CD14-positive monocyte (primary cell): ENCODE data around the gene KLHL17. TPM values are rescaled to one million over a fixed set of nuclear protein-coding genes. Genes with fewer than 3 reads are reported as not detected.

Source experiments
- DNase-seq, 3 donors: peaks; one replicate each; pipeline ENCODE4 v3.0.0-alpha.2; 2011 to 2022
- H2AFZ ChIP-seq: 2 replicates; pipeline ENCODE4 v1.6.0; 2012; ENCODE audit warnings: mild to moderate bottlenecking, low read depth, low read length, inconsistent platforms; ENCODE audit not compliant: insufficient read depth, poor library complexity, severe bottlenecking
- H3K27ac ChIP-seq, 2 donors: 1 replicate in 1 of 2; 2 replicates in 1 of 2; pipeline ENCODE4 v1.5.1; 2012 to 2013; ENCODE audit warnings: low read length in 2 of 2, control low read depth in 1 of 2, inconsistent platforms in 1 of 2, low read depth in 1 of 2, mild to moderate bottlenecking in 1 of 2
- H3K27me3 ChIP-seq, 2 donors: one replicate each; pipeline versions ENCODE4 v1.6.0 to v1.6.1; 2011 to 2013; ENCODE audit warnings: low read length in 2 of 2; ENCODE audit not compliant: control insufficient read depth in 2 of 2, insufficient read depth in 2 of 2
- H3K36me3 ChIP-seq, 2 donors: replicated peaks in 1 of 2; 1 replicate in 1 of 2; 2 replicates in 1 of 2; pipeline versions ENCODE4 v1.5.1 to v1.6.1; 2012 to 2013; ENCODE audit warnings: low read length in 2 of 2, control low read depth in 1 of 2, inconsistent platforms in 1 of 2, mild to moderate bottlenecking in 1 of 2; ENCODE audit not compliant: insufficient read depth in 2 of 2, control insufficient read depth in 1 of 2
- H3K4me1 ChIP-seq, 2 donors: 1 replicate in 1 of 2; 2 replicates in 1 of 2; pipeline versions ENCODE4 v1.5.1 to v1.6.1; 2012 to 2013; ENCODE audit warnings: low read length in 2 of 2, control low read depth in 1 of 2, inconsistent platforms in 1 of 2, mild to moderate bottlenecking in 1 of 2, moderate library complexity in 1 of 2; ENCODE audit not compliant: insufficient read depth in 2 of 2, control insufficient read depth in 1 of 2
- H3K4me2 ChIP-seq: replicated peaks from 2 replicates; pipeline ENCODE3; 2012; ENCODE audit warnings: low read length, moderate library complexity, mild to moderate bottlenecking; ENCODE audit not compliant: poor library complexity, severe bottlenecking; ENCODE audit errors: extremely low read depth
- H3K4me3 ChIP-seq, 3 experiments: fragments of 200-600 bp in 1 of 3; sonication (generic) in 1 of 3; replicated peaks in 1 of 3; 1 replicate in 2 of 3; 2 replicates in 1 of 3; pipeline ENCODE4 v1.5.1; 2011 to 2013; ENCODE audit warnings: low read length in 3 of 3, mild to moderate bottlenecking in 3 of 3, control low read depth in 2 of 3, low read depth in 2 of 3, inconsistent platforms in 1 of 3, moderate library complexity in 1 of 3
- H3K79me2 ChIP-seq: 2 replicates; pipeline ENCODE4 v1.6.0; 2012; ENCODE audit warnings: mild to moderate bottlenecking, control low read depth, inconsistent platforms, low read length, moderate library complexity; ENCODE audit not compliant: insufficient read depth
- H3K9ac ChIP-seq: 2 replicates; pipeline ENCODE4 v1.6.0; 2017; ENCODE audit warnings: low read length, mild to moderate bottlenecking; ENCODE audit not compliant: insufficient read depth, poor library complexity, severe bottlenecking
- H3K9me3 ChIP-seq, 2 donors: replicated peaks in 1 of 2; 1 replicate in 1 of 2; 2 replicates in 1 of 2; pipeline versions ENCODE4 v1.5.1 to v1.6.1; 2012 to 2013; ENCODE audit warnings: low read length in 2 of 2, control low read depth in 1 of 2; ENCODE audit not compliant: control insufficient read depth in 1 of 2, insufficient read depth in 1 of 2
- H4K20me1 ChIP-seq: 2 replicates; pipeline ENCODE4 v1.6.0; 2012; ENCODE audit warnings: mild to moderate bottlenecking, low read length, control low read depth, moderate library complexity; ENCODE audit not compliant: insufficient read depth
- H3K27ac Mint-ChIP-seq, 7 donors: one replicate each; pipeline ENCODE4 v1.8.0; 2020; ENCODE audit warnings: mild to moderate bottlenecking in 7 of 7, mixed read lengths in 7 of 7, moderate library complexity in 6 of 7, inconsistent platforms in 2 of 7
- H3K27me3 Mint-ChIP-seq, 3 donors: one replicate each; pipeline ENCODE4 v1.8.0; 2021 to 2022; ENCODE audit warnings: low read depth in 3 of 3, mild to moderate bottlenecking in 3 of 3, mixed read lengths in 3 of 3, moderate library complexity in 3 of 3, inconsistent platforms in 1 of 3
- H3K36me3 Mint-ChIP-seq, 2 donors: one replicate each; pipeline ENCODE4 v1.8.0; 2020; ENCODE audit warnings: mixed read lengths in 2 of 2, inconsistent platforms in 1 of 2, mild to moderate bottlenecking in 1 of 2
- H3K4me1 Mint-ChIP-seq: one replicate; pipeline ENCODE4 v1.8.0; 2020; ENCODE audit warnings: mild to moderate bottlenecking, mixed read lengths
- H3K4me3 Mint-ChIP-seq, 2 donors: one replicate each; pipeline ENCODE4 v1.8.0; 2020; ENCODE audit warnings: mild to moderate bottlenecking in 2 of 2, mixed read lengths in 2 of 2, moderate library complexity in 1 of 2
- H3K9me3 Mint-ChIP-seq, 7 donors: one replicate each; pipeline ENCODE4 v1.8.0; 2020 to 2022; ENCODE audit warnings: mixed read lengths in 7 of 7, mild to moderate bottlenecking in 6 of 7, moderate library complexity in 6 of 7, inconsistent platforms in 2 of 7
- CTCF ChIP-seq: fragments of 200-600 bp; IDR thresholded peaks from one replicate; pipeline ENCODE4 v1.8.0; 2022; ENCODE audit warnings: antibody characterized with exemption, mild to moderate bottlenecking
- WGBS: methylation state at CpG from one replicate; pipeline ENCODE4 v1.1.5; 2013; ENCODE audit warnings: missing lambda C conversion rate; ENCODE audit not compliant: insufficient coverage; 5-methylcytosine and 5-hydroxymethylcytosine counted together
- intact Hi-C, 2 donors: fragments of 100-400 bp; cut with micrococcal nuclease; formaldehyde crosslinking; loops; one replicate each; pipeline versions ENCODE4 v1.15.0 to v1.15.1; 2023
- polyA plus RNA-seq, 3 donors: library from polyadenylated mRNA; depleted of rRNA in 1 of 3; unstranded in 2 of 3; stranded (reverse) in 1 of 3; fragments of 300-500 nt in 2 of 3; fragments of >200 nt in 1 of 3; fragmentation: Illumina TruSeq in 2 of 3; gene quantifications; 1 replicate in 2 of 3; 2 replicates in 1 of 3; pipeline ENCODE4 v1.2.3, GENCODE V29; 2012 to 2021

The KLHL17 gene
- polyA plus RNA-seq, 3 donors = 0.31 to 48.1 (median 0.71) TPM

GRCh38 chr1:978069-978834 lies 17.9 kb downstream of the KLHL17 start:
- Histone ChIP-seq H3K9ac (no peak overlapping the region), H4K20me1 (no peaks in the 10 kb centered on the region), H3K27ac (no peak overlapping the region), H3K9me3 (peaks cover 0 to 5% of the 10 kb centered on the region in 2 donors), H3K4me3 (no peak overlapping the region), H3K36me3 (no peaks in the 10 kb centered on the region), H3K4me2 (no peak overlapping the region), H3K27me3 (peaks cover 0 to 12% of the 10 kb centered on the region in 2 donors), H2AFZ (no peak overlapping the region), H3K79me2 (no peaks in the 10 kb centered on the region), H3K4me1 (peaks cover 5 to 8% of the 10 kb centered on the region in 2 donors)
- TF ChIP-seq CTCF = no peak
- H3K9me3 Mint-ChIP-seq = peaks cover under 1 to 5% (median 4%) of the 10 kb centered on the region in 7 donors
- peaks cover 13 to 37% (median 19%) of the 10 kb centered on the region in 3 donors for H3K27me3 Mint-ChIP-seq
- intact Hi-C loops = no loop called here
- H3K4me3 Mint-ChIP-seq = peak overlapping the region in 1 of 2 donors; percentile 21
- DNase-seq = no peak
- no peaks in the 10 kb centered on the region for H3K36me3 Mint-ChIP-seq
- 93% methylated on average over 40 of the region's 44 CpGs for WGBS
- peaks cover 3% of the 10 kb centered on the region for H3K4me1 Mint-ChIP-seq
- peak overlapping the region in 1 of 7 donors; percentile 78 for H3K27ac Mint-ChIP-seq

- intact Hi-C loops = no loop called here
- H3K4me1 Mint-ChIP-seq = peaks cover 3% of the 10 kb centered on the region
- DNase-seq = no peak
- no peak overlapping the region for H2AFZ ChIP-seq
- H3K36me3 Mint-ChIP-seq = no peaks in the 10 kb centered on the region
- no peak overlapping the region for H3K4me2 ChIP-seq
- H3K9me3 Mint-ChIP-seq = peaks cover 2 to 5% (median 4%) of the 10 kb centered on the region in 7 donors
- no peaks in the 10 kb centered on the region for H3K36me3 ChIP-seq
- H3K4me3 Mint-ChIP-seq = no peak overlapping the region
- H3K27ac Mint-ChIP-seq = no peak overlapping the region
- no peaks in the 10 kb centered on the region for H3K79me2 ChIP-seq
- H3K27ac ChIP-seq = no peak overlapping the region
- H3K9me3 ChIP-seq = peaks cover 0 to 5% of the 10 kb centered on the region in 2 donors
- TF ChIP-seq CTCF = no peak
- H3K27me3 Mint-ChIP-seq = peaks cover 15 to 41% (median 18%) of the 10 kb centered on the region in 3 donors
- peaks cover 5 to 8% of the 10 kb centered on the region in 2 donors for H3K4me1 ChIP-seq
- peaks cover 0 to 12% of the 10 kb centered on the region in 2 donors for H3K27me3 ChIP-seq
- H3K9ac ChIP-seq = no peak overlapping the region
- no peak overlapping the region for H3K4me3 ChIP-seq
- H4K20me1 ChIP-seq = no peaks in the 10 kb centered on the region
- 92% methylated on average over 57 of the region's 60 CpGs for WGBS
Measured at GRCh38 chr1:978835-979743, 18.7 kb downstream of the KLHL17 start.
